A549 (cell line): ENCODE data around the gene SH3D21.

Experiments
- CBX8 ChIP-seq: fragments of 200-600 bp; sonication (generic); IDR thresholded peaks from 2 replicates; pipeline ENCODE4 v1.6.1; 2016
- CHD4 ChIP-seq: fragments of 200-600 bp; sonication (generic); IDR thresholded peaks from 2 replicates; pipeline ENCODE4 v1.6.1; 2016; ENCODE audit warnings: antibody characterized with exemption, mild to moderate bottlenecking, borderline replicate concordance
- EP300 ChIP-seq, 2 experiments: fragments of >200 bp; sonication (Bioruptor Twin); formaldehyde crosslinking; IDR thresholded peaks; 2 replicates in 1 of 2; 3 replicates in 1 of 2; pipeline ENCODE4 v1.6.1; 2016 to 2017
- FOSB ChIP-seq: fragments of 250-450 bp; sonication (Bioruptor Pico); IDR thresholded peaks from 2 replicates; pipeline ENCODE4 v1.5.0; 2020; ENCODE audit warnings: mild to moderate bottlenecking, moderate library complexity
- JUN ChIP-seq, 2 experiments: fragments of >200 bp; sonication (Bioruptor Twin); formaldehyde crosslinking; IDR thresholded peaks; 2 replicates in 1 of 2; 3 replicates in 1 of 2; pipeline ENCODE4 v1.6.1; 2016 to 2017
- POLR2AphosphoS2 ChIP-seq: conservative IDR thresholded peaks from 2 replicates; pipeline ENCODE4 v1.6.1; 2012; ENCODE audit warnings: low read length, improper control_type of control experiment, inconsistent platforms
- RCOR1 ChIP-seq: fragments of 150-350 bp; IDR thresholded peaks from 2 replicates; pipeline ENCODE4 v1.6.1; 2014; ENCODE audit warnings: antibody characterized with exemption, low read length, low read depth
- RFX5 ChIP-seq: fragments of 450-650 bp; IDR thresholded peaks from 2 replicates; pipeline ENCODE4 v1.7.1; 2014; ENCODE audit warnings: antibody characterized with exemption, mild to moderate bottlenecking, moderate library complexity
- TF ChIP-seq, protein P1 (sequence below): IDR thresholded peaks from 2 replicates; pipeline ENCODE4 v1.6.1; 2012
- TF ChIP-seq, protein P2 (sequence below): fragments of >200 bp; sonication (Bioruptor Twin); formaldehyde crosslinking; IDR thresholded peaks from 3 replicates; pipeline ENCODE4 v1.5.1; 2016
- TF ChIP-seq, protein P3 (sequence below): fragments of 200-600 bp; sonication (generic); IDR thresholded peaks from 2 replicates; pipeline ENCODE4 v1.6.1; 2016; ENCODE audit warnings: antibody characterized with exemption, mild to moderate bottlenecking, moderate library complexity
- TF ChIP-seq, protein P4 (sequence below): fragments of 450-650 bp; IDR thresholded peaks from 2 replicates; pipeline ENCODE4 v1.6.1; 2014; ENCODE audit warnings: antibody characterized with exemption
- TF ChIP-seq, protein P5 (sequence below): IDR thresholded peaks from 2 replicates; pipeline ENCODE4 v1.6.1; 2012

DNA sequence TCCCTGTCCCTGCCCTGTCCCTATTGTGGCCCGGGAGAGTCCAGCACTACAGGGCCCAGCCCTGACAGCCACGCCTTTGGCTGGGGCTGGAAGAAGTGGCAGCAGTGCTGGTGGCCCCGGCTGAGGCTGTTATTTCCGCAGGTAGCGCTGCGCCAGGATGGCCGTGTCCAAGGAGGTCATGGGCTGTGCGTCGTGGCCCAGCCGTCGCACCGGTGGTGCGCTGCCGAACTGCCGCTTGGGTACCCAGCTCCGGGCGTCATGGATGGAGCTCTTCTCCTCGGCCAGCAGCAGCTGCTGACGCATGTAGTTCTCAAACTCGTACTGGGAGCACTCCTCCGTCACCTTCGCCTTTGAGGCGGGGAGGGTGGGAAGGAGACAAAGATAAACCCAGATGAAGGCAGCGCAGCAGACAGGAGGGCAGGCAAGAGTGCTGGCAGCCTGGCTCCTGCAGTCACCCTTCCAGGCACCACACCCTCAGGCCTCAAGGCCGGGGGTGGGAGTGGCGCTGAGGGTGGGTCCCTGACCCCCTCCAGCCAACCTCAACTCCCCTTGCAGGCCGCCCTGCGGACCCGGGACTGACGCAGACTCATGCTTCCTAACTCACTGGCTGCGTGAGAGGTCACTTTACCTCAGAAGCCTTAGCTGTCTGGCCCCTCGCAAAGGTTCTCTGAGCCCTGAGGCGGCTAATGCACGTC lies 35.6 kb downstream of the SH3D21 start:
- TF ChIP-seq, protein P1, sequence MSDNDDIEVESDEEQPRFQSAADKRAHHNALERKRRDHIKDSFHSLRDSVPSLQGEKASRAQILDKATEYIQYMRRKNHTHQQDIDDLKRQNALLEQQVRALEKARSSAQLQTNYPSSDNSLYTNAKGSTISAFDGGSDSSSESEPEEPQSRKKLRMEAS: no peak
- TF ChIP-seq, protein P2, sequence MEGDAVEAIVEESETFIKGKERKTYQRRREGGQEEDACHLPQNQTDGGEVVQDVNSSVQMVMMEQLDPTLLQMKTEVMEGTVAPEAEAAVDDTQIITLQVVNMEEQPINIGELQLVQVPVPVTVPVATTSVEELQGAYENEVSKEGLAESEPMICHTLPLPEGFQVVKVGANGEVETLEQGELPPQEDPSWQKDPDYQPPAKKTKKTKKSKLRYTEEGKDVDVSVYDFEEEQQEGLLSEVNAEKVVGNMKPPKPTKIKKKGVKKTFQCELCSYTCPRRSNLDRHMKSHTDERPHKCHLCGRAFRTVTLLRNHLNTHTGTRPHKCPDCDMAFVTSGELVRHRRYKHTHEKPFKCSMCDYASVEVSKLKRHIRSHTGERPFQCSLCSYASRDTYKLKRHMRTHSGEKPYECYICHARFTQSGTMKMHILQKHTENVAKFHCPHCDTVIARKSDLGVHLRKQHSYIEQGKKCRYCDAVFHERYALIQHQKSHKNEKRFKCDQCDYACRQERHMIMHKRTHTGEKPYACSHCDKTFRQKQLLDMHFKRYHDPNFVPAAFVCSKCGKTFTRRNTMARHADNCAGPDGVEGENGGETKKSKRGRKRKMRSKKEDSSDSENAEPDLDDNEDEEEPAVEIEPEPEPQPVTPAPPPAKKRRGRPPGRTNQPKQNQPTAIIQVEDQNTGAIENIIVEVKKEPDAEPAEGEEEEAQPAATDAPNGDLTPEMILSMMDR: no peak
- TF ChIP-seq RCOR1 (no peak), FOSB (CRISPR knock-in tag) (no peak), EP300 (IDR thresholded peaks at IDR 0.05) (no peak), JUN (IDR thresholded peaks at IDR 0.05) (no peak), RFX5 (no peak), POLR2AphosphoS2 (no peak), CBX8 (no peak), CHD4 (no peak)
- TF ChIP-seq, protein P3, sequence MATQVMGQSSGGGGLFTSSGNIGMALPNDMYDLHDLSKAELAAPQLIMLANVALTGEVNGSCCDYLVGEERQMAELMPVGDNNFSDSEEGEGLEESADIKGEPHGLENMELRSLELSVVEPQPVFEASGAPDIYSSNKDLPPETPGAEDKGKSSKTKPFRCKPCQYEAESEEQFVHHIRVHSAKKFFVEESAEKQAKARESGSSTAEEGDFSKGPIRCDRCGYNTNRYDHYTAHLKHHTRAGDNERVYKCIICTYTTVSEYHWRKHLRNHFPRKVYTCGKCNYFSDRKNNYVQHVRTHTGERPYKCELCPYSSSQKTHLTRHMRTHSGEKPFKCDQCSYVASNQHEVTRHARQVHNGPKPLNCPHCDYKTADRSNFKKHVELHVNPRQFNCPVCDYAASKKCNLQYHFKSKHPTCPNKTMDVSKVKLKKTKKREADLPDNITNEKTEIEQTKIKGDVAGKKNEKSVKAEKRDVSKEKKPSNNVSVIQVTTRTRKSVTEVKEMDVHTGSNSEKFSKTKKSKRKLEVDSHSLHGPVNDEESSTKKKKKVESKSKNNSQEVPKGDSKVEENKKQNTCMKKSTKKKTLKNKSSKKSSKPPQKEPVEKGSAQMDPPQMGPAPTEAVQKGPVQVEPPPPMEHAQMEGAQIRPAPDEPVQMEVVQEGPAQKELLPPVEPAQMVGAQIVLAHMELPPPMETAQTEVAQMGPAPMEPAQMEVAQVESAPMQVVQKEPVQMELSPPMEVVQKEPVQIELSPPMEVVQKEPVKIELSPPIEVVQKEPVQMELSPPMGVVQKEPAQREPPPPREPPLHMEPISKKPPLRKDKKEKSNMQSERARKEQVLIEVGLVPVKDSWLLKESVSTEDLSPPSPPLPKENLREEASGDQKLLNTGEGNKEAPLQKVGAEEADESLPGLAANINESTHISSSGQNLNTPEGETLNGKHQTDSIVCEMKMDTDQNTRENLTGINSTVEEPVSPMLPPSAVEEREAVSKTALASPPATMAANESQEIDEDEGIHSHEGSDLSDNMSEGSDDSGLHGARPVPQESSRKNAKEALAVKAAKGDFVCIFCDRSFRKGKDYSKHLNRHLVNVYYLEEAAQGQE: no peak
- TF ChIP-seq, protein P4, sequence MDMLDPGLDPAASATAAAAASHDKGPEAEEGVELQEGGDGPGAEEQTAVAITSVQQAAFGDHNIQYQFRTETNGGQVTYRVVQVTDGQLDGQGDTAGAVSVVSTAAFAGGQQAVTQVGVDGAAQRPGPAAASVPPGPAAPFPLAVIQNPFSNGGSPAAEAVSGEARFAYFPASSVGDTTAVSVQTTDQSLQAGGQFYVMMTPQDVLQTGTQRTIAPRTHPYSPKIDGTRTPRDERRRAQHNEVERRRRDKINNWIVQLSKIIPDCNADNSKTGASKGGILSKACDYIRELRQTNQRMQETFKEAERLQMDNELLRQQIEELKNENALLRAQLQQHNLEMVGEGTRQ: no peak
- TF ChIP-seq, protein P5, sequence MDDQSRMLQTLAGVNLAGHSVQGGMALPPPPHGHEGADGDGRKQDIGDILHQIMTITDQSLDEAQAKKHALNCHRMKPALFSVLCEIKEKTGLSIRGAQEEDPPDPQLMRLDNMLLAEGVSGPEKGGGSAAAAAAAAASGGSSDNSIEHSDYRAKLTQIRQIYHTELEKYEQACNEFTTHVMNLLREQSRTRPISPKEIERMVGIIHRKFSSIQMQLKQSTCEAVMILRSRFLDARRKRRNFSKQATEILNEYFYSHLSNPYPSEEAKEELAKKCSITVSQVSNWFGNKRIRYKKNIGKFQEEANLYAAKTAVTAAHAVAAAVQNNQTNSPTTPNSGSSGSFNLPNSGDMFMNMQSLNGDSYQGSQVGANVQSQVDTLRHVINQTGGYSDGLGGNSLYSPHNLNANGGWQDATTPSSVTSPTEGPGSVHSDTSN: no peak
